ENCODE data around the gene SP3. TPM values are rescaled to one million over a fixed set of nuclear protein-coding genes. Genes with fewer than 3 reads are reported as not detected.

SP3 gene
- total and polyA plus RNA-seq, 2 experiments from 2014 or later, result 24.1 to 110 TPM

GRCh38 chr2:173989884-173990215 is 24.7 kb upstream of the SP3 start:
- no peaks in the 10 kb centered on the region for H3K27me3 ChIP-seq (ENCODE audit: insufficient read depth)
- ATAC-seq, result peak; percentile 24; the same call in 2 of the 3 replicates
- H3K27ac ChIP-seq (ENCODE audit: low read depth), result no peak overlapping the region
- H3K79me2 ChIP-seq (replicated peaks; ENCODE audit: insufficient read depth), result no peaks in the 10 kb centered on the region
- no peak for TF ChIP-seq ZNF462 (CRISPR knock-in tag; IDR thresholded peaks at IDR 0.05)
- no peak for TF ChIP-seq REST (IDR thresholded peaks at IDR 0.05; ENCODE audit: unreplicated experiment)
- no peak for TF ChIP-seq CREB1 (CRISPR knock-in tag; IDR thresholded peaks at IDR 0.05; ENCODE audit: low read depth)
- TF ChIP-seq STAT1 (IDR thresholded peaks at IDR 0.05; ENCODE audit: unreplicated experiment), result no peak
- Mint-ChIP-seq H3K27ac (no peak overlapping the region), H3K4me3 (no peak overlapping the region), H3K4me1 (peaks cover 10% of the 10 kb centered on the region; the same call in 2 of the 3 replicates), H3K27me3 (ENCODE audit: insufficient read depth, low read depth, poor library complexity) (peaks cover 2% of the 10 kb centered on the region), H3K36me3 (ENCODE audit: low read depth) (no peaks in the 10 kb centered on the region), H3K9me3 (no peaks in the 10 kb centered on the region)
- H3F3A ChIP-seq (replicated peaks; ENCODE audit: low read depth), result no peaks in the 10 kb centered on the region
- no peak overlapping the region for H3K4me2 ChIP-seq
- no peaks in the 10 kb centered on the region for H3K4me1 ChIP-seq (ENCODE audit: insufficient read depth)
- no peak overlapping the region; the same call in 1 of the 2 replicates for H2AFZ ChIP-seq
- no peaks in the 10 kb centered on the region for H3K36me3 ChIP-seq (ENCODE audit: insufficient read depth)
- DNase-seq (ENCODE audit: low spot score), result no peak
- H3K9me2 ChIP-seq (ENCODE audit: insufficient read depth), result no peaks in the 10 kb centered on the region
- no peak overlapping the region for H3K4me3 ChIP-seq
- no peaks in the 10 kb centered on the region for H4K20me1 ChIP-seq (replicated peaks; ENCODE audit: insufficient read depth)

Data from GM23338 (cell line).